Measurements from ENCODE around the gene STK38. TPM values are rescaled to one million over a fixed set of nuclear protein-coding genes. Genes with fewer than 3 reads are reported as not detected.

STK38 gene
- total RNA-seq, 1 experiment from 2014 or later = 13.3 TPM

DNA sequence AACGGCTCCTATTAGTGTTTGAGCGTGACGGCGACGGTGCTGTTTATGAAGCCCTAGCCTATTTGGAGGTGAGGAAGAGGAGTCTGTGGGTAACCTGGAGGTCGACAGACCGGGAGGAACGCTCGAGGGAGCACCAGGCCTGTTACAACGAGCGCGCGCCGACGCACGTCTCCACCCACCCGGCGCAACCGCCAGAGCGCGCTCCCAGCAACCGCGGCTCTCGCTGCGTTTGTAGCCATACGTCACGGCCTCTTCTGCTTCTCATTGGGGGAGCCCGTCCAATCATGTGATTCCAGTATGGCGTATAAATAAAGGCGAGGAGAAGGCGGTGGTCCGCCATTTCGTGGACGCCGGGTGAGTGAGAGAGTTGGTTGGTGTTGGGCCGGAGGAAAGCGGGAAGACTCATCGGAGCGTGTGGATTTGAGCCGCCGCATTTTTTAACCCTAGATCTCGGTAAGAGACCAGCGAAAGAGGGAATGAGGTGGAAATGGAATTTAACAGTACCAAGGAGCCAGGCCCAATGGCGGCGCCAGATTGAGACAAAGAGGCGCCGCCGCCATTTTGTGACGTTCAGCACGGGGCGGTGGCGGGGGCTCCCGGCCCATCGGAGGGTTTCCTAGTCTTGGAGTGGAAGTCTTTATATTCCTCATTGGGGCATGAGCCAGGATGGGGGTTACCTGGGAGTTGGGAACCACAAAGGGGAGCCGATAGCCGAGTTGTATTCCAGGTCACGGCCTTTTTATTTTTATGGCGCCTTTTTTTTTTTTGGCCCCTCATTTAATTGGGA lies 46.9 kb upstream of the STK38 start, which contains the start of gene SRSF3 (continued):
- TF ChIP-seq, protein P1, sequence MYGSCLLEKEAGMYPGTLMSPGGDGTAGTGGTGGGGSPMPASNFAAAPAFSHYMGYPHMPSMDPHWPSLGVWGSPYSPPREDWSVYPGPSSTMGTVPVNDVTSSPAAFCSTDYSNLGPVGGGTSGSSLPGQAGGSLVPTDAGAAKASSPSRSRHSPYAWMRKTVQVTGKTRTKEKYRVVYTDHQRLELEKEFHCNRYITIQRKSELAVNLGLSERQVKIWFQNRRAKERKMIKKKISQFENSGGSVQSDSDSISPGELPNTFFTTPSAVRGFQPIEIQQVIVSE (CRISPR knock-in tag; IDR thresholded peaks at IDR 0.05; ENCODE audit: borderline replicate concordance) = peak; percentile 16; the same call in 1 of the 2 replicates
- TF ChIP-seq, protein P2, sequence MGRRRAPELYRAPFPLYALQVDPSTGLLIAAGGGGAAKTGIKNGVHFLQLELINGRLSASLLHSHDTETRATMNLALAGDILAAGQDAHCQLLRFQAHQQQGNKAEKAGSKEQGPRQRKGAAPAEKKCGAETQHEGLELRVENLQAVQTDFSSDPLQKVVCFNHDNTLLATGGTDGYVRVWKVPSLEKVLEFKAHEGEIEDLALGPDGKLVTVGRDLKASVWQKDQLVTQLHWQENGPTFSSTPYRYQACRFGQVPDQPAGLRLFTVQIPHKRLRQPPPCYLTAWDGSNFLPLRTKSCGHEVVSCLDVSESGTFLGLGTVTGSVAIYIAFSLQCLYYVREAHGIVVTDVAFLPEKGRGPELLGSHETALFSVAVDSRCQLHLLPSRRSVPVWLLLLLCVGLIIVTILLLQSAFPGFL (CRISPR knock-in tag; IDR thresholded peaks at IDR 0.05; ENCODE audit: borderline replicate concordance) = no peak
- TF ChIP-seq ETV6 (CRISPR knock-in tag; IDR thresholded peaks at IDR 0.05) (peak; percentile 86), FOXK1 (CRISPR knock-in tag; IDR thresholded peaks at IDR 0.05) (peak; percentile 79), MXD4 (CRISPR knock-in tag; IDR thresholded peaks at IDR 0.05; ENCODE audit: borderline replicate concordance) (no peak), FOXJ3 (CRISPR knock-in tag; IDR thresholded peaks at IDR 0.05; ENCODE audit: borderline replicate concordance) (no peak), GABPB1 (CRISPR knock-in tag; IDR thresholded peaks at IDR 0.05) (peak; percentile 38), HMGA2 (CRISPR knock-in tag; IDR thresholded peaks at IDR 0.05) (no peak; the same call in 1 of the 2 replicates), IRF2 (CRISPR knock-in tag; IDR thresholded peaks at IDR 0.05; ENCODE audit: borderline replicate concordance, low read depth) (no peak), MYBL2 (CRISPR knock-in tag; IDR thresholded peaks at IDR 0.05) (peak; percentile 74; the same call in 1 of the 2 replicates), RELA (CRISPR knock-in tag; IDR thresholded peaks at IDR 0.05; ENCODE audit: borderline replicate concordance) (no peak), TEAD4 (CRISPR knock-in tag; IDR thresholded peaks at IDR 0.05) (no peak), NR3C1 (CRISPR knock-in tag; conservative IDR thresholded peaks at IDR 0.05; ENCODE audit: low read depth) (no peak), SOX15 (CRISPR knock-in tag; IDR thresholded peaks at IDR 0.05) (0 out of 2 replicates have a peak, but pooled peaks have one; percentile 29), ATF1 (CRISPR knock-in tag; IDR thresholded peaks at IDR 0.05) (no peak), ZNF263 (CRISPR knock-in tag; IDR thresholded peaks at IDR 0.05; ENCODE audit: low read depth) (peak; percentile 79), ZNF423 (CRISPR knock-in tag; IDR thresholded peaks at IDR 0.05) (no peak), FOXP1 (CRISPR knock-in tag; IDR thresholded peaks at IDR 0.05; ENCODE audit: borderline replicate concordance) (peak; percentile 68; the same call in 1 of the 2 replicates), OVOL2 (CRISPR knock-in tag; IDR thresholded peaks at IDR 0.05; ENCODE audit: borderline replicate concordance) (peak; percentile 70; the same call in 1 of the 2 replicates), PRRX2 (CRISPR knock-in tag; IDR thresholded peaks at IDR 0.05) (peak; percentile 66; the same call in 1 of the 2 replicates), JUN (CRISPR knock-in tag; IDR thresholded peaks at IDR 0.05) (0 out of 2 replicates have a peak, but pooled peaks have one; percentile 52), CREM (CRISPR knock-in tag; IDR thresholded peaks at IDR 0.05) (peak; percentile 61; the same call in 1 of the 2 replicates)
- TF ChIP-seq, protein P3, sequence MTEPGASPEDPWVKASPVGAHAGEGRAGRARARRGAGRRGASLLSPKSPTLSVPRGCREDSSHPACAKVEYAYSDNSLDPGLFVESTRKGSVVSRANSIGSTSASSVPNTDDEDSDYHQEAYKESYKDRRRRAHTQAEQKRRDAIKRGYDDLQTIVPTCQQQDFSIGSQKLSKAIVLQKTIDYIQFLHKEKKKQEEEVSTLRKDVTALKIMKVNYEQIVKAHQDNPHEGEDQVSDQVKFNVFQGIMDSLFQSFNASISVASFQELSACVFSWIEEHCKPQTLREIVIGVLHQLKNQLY (CRISPR knock-in tag; IDR thresholded peaks at IDR 0.05) = no peak
- TF ChIP-seq, protein P4, sequence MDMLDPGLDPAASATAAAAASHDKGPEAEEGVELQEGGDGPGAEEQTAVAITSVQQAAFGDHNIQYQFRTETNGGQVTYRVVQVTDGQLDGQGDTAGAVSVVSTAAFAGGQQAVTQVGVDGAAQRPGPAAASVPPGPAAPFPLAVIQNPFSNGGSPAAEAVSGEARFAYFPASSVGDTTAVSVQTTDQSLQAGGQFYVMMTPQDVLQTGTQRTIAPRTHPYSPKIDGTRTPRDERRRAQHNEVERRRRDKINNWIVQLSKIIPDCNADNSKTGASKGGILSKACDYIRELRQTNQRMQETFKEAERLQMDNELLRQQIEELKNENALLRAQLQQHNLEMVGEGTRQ (CRISPR knock-in tag; IDR thresholded peaks at IDR 0.05) = peak; percentile 90
- TF ChIP-seq, protein P5, sequence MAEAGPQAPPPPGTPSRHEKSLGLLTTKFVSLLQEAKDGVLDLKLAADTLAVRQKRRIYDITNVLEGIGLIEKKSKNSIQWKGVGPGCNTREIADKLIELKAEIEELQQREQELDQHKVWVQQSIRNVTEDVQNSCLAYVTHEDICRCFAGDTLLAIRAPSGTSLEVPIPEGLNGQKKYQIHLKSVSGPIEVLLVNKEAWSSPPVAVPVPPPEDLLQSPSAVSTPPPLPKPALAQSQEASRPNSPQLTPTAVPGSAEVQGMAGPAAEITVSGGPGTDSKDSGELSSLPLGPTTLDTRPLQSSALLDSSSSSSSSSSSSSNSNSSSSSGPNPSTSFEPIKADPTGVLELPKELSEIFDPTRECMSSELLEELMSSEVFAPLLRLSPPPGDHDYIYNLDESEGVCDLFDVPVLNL (CRISPR knock-in tag; IDR thresholded peaks at IDR 0.05; ENCODE audit: borderline replicate concordance, low read depth) = 0 out of 2 replicates have a peak, but pooled peaks have one; percentile 42
- TF ChIP-seq, protein P6, sequence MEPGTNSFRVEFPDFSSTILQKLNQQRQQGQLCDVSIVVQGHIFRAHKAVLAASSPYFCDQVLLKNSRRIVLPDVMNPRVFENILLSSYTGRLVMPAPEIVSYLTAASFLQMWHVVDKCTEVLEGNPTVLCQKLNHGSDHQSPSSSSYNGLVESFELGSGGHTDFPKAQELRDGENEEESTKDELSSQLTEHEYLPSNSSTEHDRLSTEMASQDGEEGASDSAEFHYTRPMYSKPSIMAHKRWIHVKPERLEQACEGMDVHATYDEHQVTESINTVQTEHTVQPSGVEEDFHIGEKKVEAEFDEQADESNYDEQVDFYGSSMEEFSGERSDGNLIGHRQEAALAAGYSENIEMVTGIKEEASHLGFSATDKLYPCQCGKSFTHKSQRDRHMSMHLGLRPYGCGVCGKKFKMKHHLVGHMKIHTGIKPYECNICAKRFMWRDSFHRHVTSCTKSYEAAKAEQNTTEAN (CRISPR knock-in tag; IDR thresholded peaks at IDR 0.05) = no peak
- TF ChIP-seq, protein P7, sequence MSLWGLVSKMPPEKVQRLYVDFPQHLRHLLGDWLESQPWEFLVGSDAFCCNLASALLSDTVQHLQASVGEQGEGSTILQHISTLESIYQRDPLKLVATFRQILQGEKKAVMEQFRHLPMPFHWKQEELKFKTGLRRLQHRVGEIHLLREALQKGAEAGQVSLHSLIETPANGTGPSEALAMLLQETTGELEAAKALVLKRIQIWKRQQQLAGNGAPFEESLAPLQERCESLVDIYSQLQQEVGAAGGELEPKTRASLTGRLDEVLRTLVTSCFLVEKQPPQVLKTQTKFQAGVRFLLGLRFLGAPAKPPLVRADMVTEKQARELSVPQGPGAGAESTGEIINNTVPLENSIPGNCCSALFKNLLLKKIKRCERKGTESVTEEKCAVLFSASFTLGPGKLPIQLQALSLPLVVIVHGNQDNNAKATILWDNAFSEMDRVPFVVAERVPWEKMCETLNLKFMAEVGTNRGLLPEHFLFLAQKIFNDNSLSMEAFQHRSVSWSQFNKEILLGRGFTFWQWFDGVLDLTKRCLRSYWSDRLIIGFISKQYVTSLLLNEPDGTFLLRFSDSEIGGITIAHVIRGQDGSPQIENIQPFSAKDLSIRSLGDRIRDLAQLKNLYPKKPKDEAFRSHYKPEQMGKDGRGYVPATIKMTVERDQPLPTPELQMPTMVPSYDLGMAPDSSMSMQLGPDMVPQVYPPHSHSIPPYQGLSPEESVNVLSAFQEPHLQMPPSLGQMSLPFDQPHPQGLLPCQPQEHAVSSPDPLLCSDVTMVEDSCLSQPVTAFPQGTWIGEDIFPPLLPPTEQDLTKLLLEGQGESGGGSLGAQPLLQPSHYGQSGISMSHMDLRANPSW (CRISPR knock-in tag; conservative IDR thresholded peaks at IDR 0.05; ENCODE audit: low read depth) = no peak
- TF ChIP-seq, protein P8, sequence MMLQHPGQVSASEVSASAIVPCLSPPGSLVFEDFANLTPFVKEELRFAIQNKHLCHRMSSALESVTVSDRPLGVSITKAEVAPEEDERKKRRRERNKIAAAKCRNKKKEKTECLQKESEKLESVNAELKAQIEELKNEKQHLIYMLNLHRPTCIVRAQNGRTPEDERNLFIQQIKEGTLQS (CRISPR knock-in tag; conservative IDR thresholded peaks at IDR 0.05) = no peak
